Hepatocyte (in vitro differentiated cells): ENCODE measurements around the gene FAM217A.

Experiments
- CTCF ChIP-seq: fragments of 200-600 bp; sonication (generic); IDR thresholded peaks from 2 replicates; pipeline ENCODE4 v1.5.1; 2016; ENCODE audit warnings: antibody characterized with exemption, mild to moderate bottlenecking; ENCODE audit not compliant: poor library complexity
- EZH2 ChIP-seq: fragments of 200-600 bp; sonication (generic); IDR thresholded peaks from 2 replicates; pipeline ENCODE4 v1.6.1; 2016; ENCODE audit warnings: antibody characterized with exemption, mild to moderate bottlenecking, borderline replicate concordance

- no peak for TF ChIP-seq EZH2
- no peak for TF ChIP-seq CTCF
Observed at GRCh38 chr6:4039348-4039747, 39.6 kb downstream of the FAM217A start.
